ENCODE data around the gene TUBGCP3. TPM values are rescaled to one million over a fixed set of nuclear protein-coding genes. Genes with fewer than 3 reads are reported as not detected.

TUBGCP3 gene
- total RNA-seq, 1 donor from 2014 or later = 22.4 TPM

- intact Hi-C loops (cut with DNase I) = no loop called here
- Histone ChIP-seq H3K27me3 (no peaks in the 10 kb centered on the region), H3K4me3 (no peak overlapping the region), H3K4me1 (no peaks in the 10 kb centered on the region), H3K27ac (no peak overlapping the region), H3K36me3 (no peaks in the 10 kb centered on the region), H3K9me3 (no peaks in the 10 kb centered on the region)
- TF ChIP-seq CTCF (IDR thresholded peaks at IDR 0.05) = no peak
- no peak for DNase-seq (ENCODE audit: low spot score in 2 of 2)
Measured at GRCh38 chr13:112624602-112625430, 36.9 kb upstream of the TUBGCP3 start.

- no peak overlapping the region for H3K27ac ChIP-seq
- DNase-seq (ENCODE audit: low spot score in 2 of 2) = no peak
- TF ChIP-seq CTCF (IDR thresholded peaks at IDR 0.05) = no peak
- no peak overlapping the region for H3K4me3 ChIP-seq
- intact Hi-C loops (cut with DNase I) = no loop called here
- no peaks in the 10 kb centered on the region for H3K4me1 ChIP-seq
- H3K27me3 ChIP-seq = no peaks in the 10 kb centered on the region
- no peaks in the 10 kb centered on the region for H3K9me3 ChIP-seq
- no peaks in the 10 kb centered on the region for H3K36me3 ChIP-seq
Measured at GRCh38 chr13:112624040-112624439, 36.1 kb upstream of the TUBGCP3 start.

GRCh38 chr13:112623051-112623711 is 35.2 kb upstream of the TUBGCP3 start:
- Histone ChIP-seq H3K27ac (no peak overlapping the region), H3K36me3 (no peaks in the 10 kb centered on the region), H3K27me3 (no peaks in the 10 kb centered on the region), H3K4me1 (no peaks in the 10 kb centered on the region), H3K4me3 (no peak overlapping the region), H3K9me3 (no peaks in the 10 kb centered on the region)
- intact Hi-C loops (cut with DNase I) = no loop called here
- TF ChIP-seq CTCF (IDR thresholded peaks at IDR 0.05) = no peak
- no peak for DNase-seq (ENCODE audit: low spot score in 2 of 2)

GRCh38 chr13:112622375-112622774 is 34.4 kb upstream of the TUBGCP3 start:
- Histone ChIP-seq H3K9me3 (no peaks in the 10 kb centered on the region), H3K27ac (no peak overlapping the region), H3K27me3 (no peaks in the 10 kb centered on the region), H3K4me3 (no peak overlapping the region), H3K4me1 (no peaks in the 10 kb centered on the region), H3K36me3 (no peaks in the 10 kb centered on the region)
- intact Hi-C loops (cut with DNase I) = no loop called here
- no peak for TF ChIP-seq CTCF (IDR thresholded peaks at IDR 0.05)
- no peak for DNase-seq (ENCODE audit: low spot score in 2 of 2)

- no peaks in the 10 kb centered on the region for H3K9me3 ChIP-seq
- H3K36me3 ChIP-seq = no peaks in the 10 kb centered on the region
- no peak for DNase-seq (ENCODE audit: low spot score in 2 of 2)
- no peaks in the 10 kb centered on the region for H3K4me1 ChIP-seq
- no peak for TF ChIP-seq CTCF (IDR thresholded peaks at IDR 0.05)
- H3K27me3 ChIP-seq = no peaks in the 10 kb centered on the region
- no peak overlapping the region for H3K27ac ChIP-seq
- H3K4me3 ChIP-seq = no peak overlapping the region
- intact Hi-C loops (cut with DNase I) = loop anchor here (5.0 kb wide), 1 partner anchor 252 kb away; no protein-coding TSS in a partner anchor
Measured at GRCh38 chr13:112619730-112620631, 32.0 kb upstream of the TUBGCP3 start.

Measured in ascending aorta (tissue), 2 donors.